ENCODE measurements around the gene SORBS1.

Gene SORBS1

GRCh38 chr10:95276367-95277200, 284.6 kb downstream of the SORBS1 start:
- H3K27ac ChIP-seq (ENCODE audit: low read depth, low read length): no peak overlapping the region
- no peaks in the 10 kb centered on the region for H4K20me1 ChIP-seq (ENCODE audit: low read depth, low read length)
- no peak overlapping the region for H3K9ac ChIP-seq (ENCODE audit: low read length)

GRCh38 chr10:95275726-95276366, 285.3 kb downstream of the SORBS1 start:
- Histone ChIP-seq H3K4me3 (ENCODE audit: insufficient read depth, low read length, poor library complexity, severe bottlenecking) (no peak overlapping the region), H2AFZ (ENCODE audit: low read depth, low read length, severe bottlenecking) (no peak overlapping the region), H3K79me2 (ENCODE audit: insufficient read depth, low read length) (peaks cover 16% of the 10 kb centered on the region), H3K4me2 (ENCODE audit: low read depth, low read length, poor library complexity, severe bottlenecking) (no peak overlapping the region), H3K9me2 (replicated peaks; ENCODE audit: insufficient read depth, low read length) (no peaks in the 10 kb centered on the region), H3K27ac (ENCODE audit: low read depth, low read length) (no peak overlapping the region), H3F3A (ENCODE audit: insufficient read depth) (no peaks in the 10 kb centered on the region), H3K27me3 (ENCODE audit: low read length) (no peaks in the 10 kb centered on the region), H3K9me3 (ENCODE audit: insufficient read depth, low read length) (no peaks in the 10 kb centered on the region), H4K20me1 (ENCODE audit: low read depth, low read length) (no peaks in the 10 kb centered on the region), H3K36me3 (ENCODE audit: low read length) (no peaks in the 10 kb centered on the region), H3K9ac (ENCODE audit: low read length) (no peak overlapping the region)
- TF ChIP-seq, protein P1, sequence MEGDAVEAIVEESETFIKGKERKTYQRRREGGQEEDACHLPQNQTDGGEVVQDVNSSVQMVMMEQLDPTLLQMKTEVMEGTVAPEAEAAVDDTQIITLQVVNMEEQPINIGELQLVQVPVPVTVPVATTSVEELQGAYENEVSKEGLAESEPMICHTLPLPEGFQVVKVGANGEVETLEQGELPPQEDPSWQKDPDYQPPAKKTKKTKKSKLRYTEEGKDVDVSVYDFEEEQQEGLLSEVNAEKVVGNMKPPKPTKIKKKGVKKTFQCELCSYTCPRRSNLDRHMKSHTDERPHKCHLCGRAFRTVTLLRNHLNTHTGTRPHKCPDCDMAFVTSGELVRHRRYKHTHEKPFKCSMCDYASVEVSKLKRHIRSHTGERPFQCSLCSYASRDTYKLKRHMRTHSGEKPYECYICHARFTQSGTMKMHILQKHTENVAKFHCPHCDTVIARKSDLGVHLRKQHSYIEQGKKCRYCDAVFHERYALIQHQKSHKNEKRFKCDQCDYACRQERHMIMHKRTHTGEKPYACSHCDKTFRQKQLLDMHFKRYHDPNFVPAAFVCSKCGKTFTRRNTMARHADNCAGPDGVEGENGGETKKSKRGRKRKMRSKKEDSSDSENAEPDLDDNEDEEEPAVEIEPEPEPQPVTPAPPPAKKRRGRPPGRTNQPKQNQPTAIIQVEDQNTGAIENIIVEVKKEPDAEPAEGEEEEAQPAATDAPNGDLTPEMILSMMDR (IDR thresholded peaks at IDR 0.05; ENCODE audit: insufficient read depth, low read length, poor library complexity, severe bottlenecking): no peak
- no peak for TF ChIP-seq EZH2phosphoT487 (conservative IDR thresholded peaks at IDR 0.05; ENCODE audit: low read length)

More at GRCh38 chr10:95276367-95277200, 284.6 kb downstream of the SORBS1 start:
- Histone ChIP-seq H3K27me3 (ENCODE audit: low read length) (no peaks in the 10 kb centered on the region), H3K79me2 (ENCODE audit: insufficient read depth, low read length) (peaks cover 16% of the 10 kb centered on the region), H2AFZ (ENCODE audit: low read depth, low read length, severe bottlenecking) (no peak overlapping the region), H3F3A (ENCODE audit: insufficient read depth) (no peaks in the 10 kb centered on the region), H3K9me3 (ENCODE audit: insufficient read depth, low read length) (no peaks in the 10 kb centered on the region), H3K9me2 (replicated peaks; ENCODE audit: insufficient read depth, low read length) (no peaks in the 10 kb centered on the region), H3K4me2 (ENCODE audit: low read depth, low read length, poor library complexity, severe bottlenecking) (no peak overlapping the region), H3K36me3 (ENCODE audit: low read length) (no peaks in the 10 kb centered on the region), H3K4me3 (ENCODE audit: insufficient read depth, low read length, poor library complexity, severe bottlenecking) (no peak overlapping the region)
- TF ChIP-seq, protein P1 (IDR thresholded peaks at IDR 0.05; ENCODE audit: insufficient read depth, low read length, poor library complexity, severe bottlenecking): no peak
- TF ChIP-seq EZH2phosphoT487 (conservative IDR thresholded peaks at IDR 0.05; ENCODE audit: low read length): no peak

- Histone ChIP-seq H3K27ac (ENCODE audit: low read depth, low read length) (no peak overlapping the region), H2AFZ (ENCODE audit: low read depth, low read length, severe bottlenecking) (no peak overlapping the region)
Observed at GRCh38 chr10:95273393-95274312, 287.5 kb downstream of the SORBS1 start.

More at GRCh38 chr10:95273393-95274312, 287.5 kb downstream of the SORBS1 start:
- no peaks in the 10 kb centered on the region for H4K20me1 ChIP-seq (ENCODE audit: low read depth, low read length)
- H3K79me2 ChIP-seq (ENCODE audit: insufficient read depth, low read length): peaks cover 3% of the 10 kb centered on the region; the same call in 1 of the 2 replicates
- H3K27me3 ChIP-seq (ENCODE audit: low read length): no peaks in the 10 kb centered on the region
- no peak overlapping the region for H3K4me2 ChIP-seq (ENCODE audit: low read depth, low read length, poor library complexity, severe bottlenecking)
- H3F3A ChIP-seq (ENCODE audit: insufficient read depth): no peaks in the 10 kb centered on the region
- H3K9ac ChIP-seq (ENCODE audit: low read length): no peak overlapping the region
- no peaks in the 10 kb centered on the region for H3K9me2 ChIP-seq (replicated peaks; ENCODE audit: insufficient read depth, low read length)
- H3K9me3 ChIP-seq (ENCODE audit: insufficient read depth, low read length): no peaks in the 10 kb centered on the region
- no peak overlapping the region for H3K4me3 ChIP-seq (ENCODE audit: insufficient read depth, low read length, poor library complexity, severe bottlenecking)
- TF ChIP-seq EZH2phosphoT487 (conservative IDR thresholded peaks at IDR 0.05; ENCODE audit: low read length): no peak
- TF ChIP-seq, protein P1 (IDR thresholded peaks at IDR 0.05; ENCODE audit: insufficient read depth, low read length, poor library complexity, severe bottlenecking): no peak
- H3K36me3 ChIP-seq (ENCODE audit: low read length): no peaks in the 10 kb centered on the region

Data from SU-DHL-6 (cell line).